GM23338 (cell line): ENCODE data around the gene TMEM225B.

ENCODE experiments used
- CREB1 ChIP-seq: fragments of 250-450 bp; sonication (Bioruptor Pico); IDR thresholded peaks from 2 replicates; pipeline ENCODE4 v1.5.0; 2020; ENCODE audit warnings: low read depth, mild to moderate bottlenecking, moderate library complexity
- CTCF ChIP-seq, 2 experiments: fragments of 200-600 bp in 1 of 2; sonication (generic) in 1 of 2; conservative IDR thresholded peaks; 2 replicates each; pipeline versions ENCODE4 v1.5.1 to v1.6.1; 2016 to 2017; ENCODE audit warnings: antibody characterized with exemption in 2 of 2, low read depth in 2 of 2, mild to moderate bottlenecking in 2 of 2, moderate library complexity in 1 of 2
- EZH2 ChIP-seq: fragments of 200-600 bp; sonication (generic); IDR thresholded peaks from one replicate; pipeline ENCODE4 v1.8.0; 2017; ENCODE audit warnings: antibody characterized with exemption, mild to moderate bottlenecking, low read depth; ENCODE audit not compliant: unreplicated experiment
- EZH2phosphoT487 ChIP-seq: fragments of 200-600 bp; sonication (generic); IDR thresholded peaks from one replicate; pipeline ENCODE4 v1.8.1; 2018; ENCODE audit warnings: antibody characterized with exemption; ENCODE audit not compliant: unreplicated experiment
- JUNB ChIP-seq: IDR thresholded peaks from one replicate; pipeline ENCODE4 v1.6.1; 2016; ENCODE audit warnings: antibody characterized with exemption; ENCODE audit not compliant: unreplicated experiment
- POLR2AphosphoS5 ChIP-seq: IDR thresholded peaks from 2 replicates; pipeline ENCODE4 v1.6.1; 2016; ENCODE audit warnings: antibody characterized with exemption, low read depth
- REST ChIP-seq: IDR thresholded peaks from one replicate; pipeline ENCODE4 v1.6.1; 2018; ENCODE audit warnings: antibody characterized with exemption; ENCODE audit not compliant: unreplicated experiment
- ZNF114 ChIP-seq: fragments of 250-450 bp; sonication (Bioruptor Pico); IDR thresholded peaks from 2 replicates; pipeline ENCODE4 v1.5.0; 2020; ENCODE audit warnings: mild to moderate bottlenecking, moderate library complexity

GRCh38 chr7:99652671-99653070, 54.6 kb downstream of the TMEM225B start:
- TF ChIP-seq EZH2 (no peak), CTCF (conservative IDR thresholded peaks at IDR 0.05; ENCODE audit: low read depth in 2 of 2) (no peak), POLR2AphosphoS5 (no peak), EZH2phosphoT487 (no peak), REST (no peak), CREB1 (no peak), ZNF114 (CRISPR knock-in tag) (no peak), JUNB (no peak)
